ENCODE data around the gene RGS12.

RGS12 gene

DNA sequence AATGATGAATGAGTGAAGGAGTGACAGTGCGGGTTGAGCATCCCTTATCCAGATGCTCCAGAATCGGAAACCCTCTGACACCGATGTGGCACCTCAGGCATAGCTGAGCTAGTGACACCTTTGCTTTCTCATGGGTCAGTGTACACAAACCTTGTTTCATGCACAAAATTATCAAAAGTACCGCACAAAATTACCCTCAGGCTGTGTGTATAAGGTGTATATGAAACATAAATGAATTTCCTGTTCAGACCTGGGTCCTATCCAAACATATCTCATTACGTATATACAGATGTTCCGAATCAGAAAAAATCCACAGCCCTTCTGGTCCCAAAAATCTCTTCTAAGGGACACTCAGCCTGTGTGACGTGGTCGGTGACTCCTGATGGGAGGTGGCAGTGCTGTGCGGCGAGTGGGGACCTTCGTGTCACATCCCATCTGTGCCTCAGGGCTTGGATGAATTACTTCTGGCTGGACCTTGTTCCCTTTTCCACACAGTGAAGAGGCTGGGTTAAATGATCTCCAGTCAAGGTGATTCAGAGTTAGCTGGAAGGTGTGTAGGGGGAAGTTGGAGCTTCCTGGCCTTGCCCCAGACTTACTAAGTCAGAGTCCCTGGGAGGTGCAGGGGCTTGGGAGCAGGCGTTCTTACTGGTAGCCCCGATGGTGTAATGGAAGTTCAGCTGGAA is 18.8 kb downstream of the RGS12 start:
- no peak for DNase-seq

DNA sequence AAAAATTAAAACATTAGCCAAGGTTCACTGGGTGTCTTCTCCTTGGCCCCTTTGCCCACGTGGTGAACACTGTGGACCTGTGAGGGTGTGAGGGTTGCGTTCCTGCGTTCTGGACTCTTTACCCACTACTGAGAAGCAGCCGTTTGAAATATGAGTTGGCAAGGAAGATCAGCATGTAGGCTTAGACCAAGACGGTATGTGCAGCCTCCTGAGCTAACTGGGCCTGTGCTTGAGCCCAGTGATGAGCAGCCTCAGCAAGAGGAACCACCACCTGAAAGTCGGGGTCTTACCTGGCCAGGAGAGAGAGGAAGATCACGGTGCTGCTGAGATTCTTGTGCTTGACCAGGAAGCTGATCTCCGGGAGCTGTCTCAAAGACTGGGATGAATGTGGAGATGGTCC is 19.5 kb downstream of the RGS12 start:
- no peak for DNase-seq

DNA sequence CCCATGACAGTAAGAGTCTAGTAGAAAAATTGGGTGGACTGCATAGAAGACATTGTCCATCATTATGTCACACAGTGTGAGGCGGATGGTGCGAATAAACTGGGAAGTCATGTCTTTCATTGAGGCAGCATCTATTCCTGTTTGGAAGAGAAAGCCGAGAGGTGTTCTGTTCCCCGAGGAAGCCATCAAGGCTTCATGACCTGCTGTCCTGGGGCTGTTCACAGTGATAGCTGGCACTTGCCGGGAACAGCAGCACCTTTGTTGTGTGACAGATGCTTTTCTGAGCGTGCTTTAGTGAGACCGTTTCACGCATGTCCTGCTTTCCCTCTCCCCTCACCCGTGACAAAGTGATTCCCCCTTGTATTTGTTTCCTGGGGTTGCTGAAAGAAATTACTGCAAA is 20.3 kb downstream of the RGS12 start:
- DNase-seq: no peak

DNA sequence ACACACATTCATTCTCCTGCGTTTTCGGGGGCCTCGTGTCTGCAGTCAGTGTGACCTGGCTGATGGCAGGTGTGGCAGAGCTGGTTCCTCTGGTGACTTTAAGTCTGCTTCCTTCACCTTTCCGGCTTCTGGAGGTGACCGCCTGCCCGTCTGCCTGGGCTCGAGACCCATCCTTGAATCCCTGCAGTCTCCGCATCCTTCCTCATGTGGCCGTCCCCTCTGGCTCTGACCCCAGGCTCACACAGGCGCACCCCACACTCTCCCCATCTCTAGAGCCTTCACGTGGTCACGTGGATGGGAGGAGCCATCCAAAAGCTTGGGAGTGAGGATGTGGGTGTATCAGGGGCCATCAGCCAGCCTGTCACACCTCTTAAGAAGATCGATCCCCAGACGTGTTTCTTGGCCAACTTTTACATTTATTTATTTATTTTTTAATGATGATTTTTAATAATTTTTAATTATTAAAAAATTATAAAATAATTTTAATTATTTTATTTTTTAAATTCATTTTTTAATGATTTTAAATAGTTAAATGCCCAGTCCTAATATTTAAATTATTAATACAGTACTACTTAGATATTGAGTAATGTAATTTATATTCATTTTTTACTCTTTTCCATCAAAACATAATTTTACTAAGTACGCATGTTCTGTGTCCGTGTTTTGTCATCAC is 20.9 kb downstream of the RGS12 start:
- no peak for DNase-seq

DNA sequence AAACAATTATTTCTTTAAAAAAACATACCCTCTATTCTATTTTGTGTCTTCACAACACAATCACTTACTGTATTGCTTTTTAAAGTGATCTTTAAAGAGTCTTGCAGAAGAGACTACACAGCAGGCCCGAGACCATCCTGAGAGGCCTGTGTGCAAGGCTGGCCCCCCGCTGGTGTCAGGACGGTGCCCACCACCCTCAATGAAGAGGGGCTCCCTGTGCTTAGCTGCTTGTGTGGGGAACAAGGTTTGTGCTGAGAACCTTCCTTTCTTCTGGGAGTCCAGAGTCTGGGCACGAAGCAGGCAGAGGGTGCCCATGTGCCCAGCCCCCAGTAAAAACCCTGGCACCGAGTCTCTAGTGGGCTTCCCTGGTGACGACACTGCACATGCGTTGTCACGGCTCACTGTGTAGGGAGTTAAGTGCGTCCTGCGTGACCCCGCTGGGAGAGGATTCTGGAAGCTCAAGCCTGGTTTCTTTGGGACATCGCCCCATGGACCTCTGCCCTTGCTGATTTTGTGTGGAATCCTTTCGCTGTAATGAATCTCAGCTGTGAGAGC is 22.0 kb downstream of the RGS12 start:
- no peak for DNase-seq

DNA sequence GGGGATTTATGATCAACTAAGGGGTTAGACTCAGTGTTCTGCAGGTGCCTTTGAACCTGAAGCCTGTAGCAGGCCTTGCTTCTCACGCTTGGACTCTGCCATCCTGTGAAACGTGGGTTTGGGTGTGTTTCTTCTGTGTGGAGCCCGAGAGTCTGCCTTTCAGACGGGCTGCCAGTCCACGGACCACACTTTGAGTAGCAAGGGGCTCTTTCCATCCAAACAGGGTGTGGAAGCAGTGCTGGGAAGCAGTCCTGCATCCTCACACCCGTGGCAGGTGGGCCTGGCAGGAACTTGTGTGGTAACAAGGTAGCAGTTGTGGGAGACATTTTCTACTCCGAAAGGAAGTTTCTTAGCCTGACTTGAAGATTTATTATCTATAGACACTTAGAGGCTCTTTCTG is 22.7 kb downstream of the RGS12 start:
- no peak for DNase-seq

DNA sequence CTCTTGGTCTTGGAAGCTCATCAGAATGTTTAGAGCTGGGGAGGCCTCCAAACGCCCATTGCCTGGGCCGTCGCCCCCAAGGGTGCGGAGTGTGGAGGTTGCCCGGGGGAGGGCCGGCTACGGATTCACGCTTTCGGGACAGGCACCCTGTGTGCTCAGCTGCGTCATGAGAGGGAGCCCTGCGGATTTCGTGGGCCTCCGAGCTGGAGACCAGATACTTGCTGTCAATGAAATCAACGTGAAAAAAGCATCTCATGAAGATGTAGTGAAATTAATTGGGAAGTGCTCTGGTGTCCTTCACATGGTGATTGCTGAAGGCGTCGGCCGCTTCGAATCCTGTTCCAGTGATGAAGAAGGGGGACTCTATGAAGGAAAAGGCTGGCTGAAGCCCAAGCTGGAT is 23.3 kb downstream of the RGS12 start:
- no peak for DNase-seq

DNA sequence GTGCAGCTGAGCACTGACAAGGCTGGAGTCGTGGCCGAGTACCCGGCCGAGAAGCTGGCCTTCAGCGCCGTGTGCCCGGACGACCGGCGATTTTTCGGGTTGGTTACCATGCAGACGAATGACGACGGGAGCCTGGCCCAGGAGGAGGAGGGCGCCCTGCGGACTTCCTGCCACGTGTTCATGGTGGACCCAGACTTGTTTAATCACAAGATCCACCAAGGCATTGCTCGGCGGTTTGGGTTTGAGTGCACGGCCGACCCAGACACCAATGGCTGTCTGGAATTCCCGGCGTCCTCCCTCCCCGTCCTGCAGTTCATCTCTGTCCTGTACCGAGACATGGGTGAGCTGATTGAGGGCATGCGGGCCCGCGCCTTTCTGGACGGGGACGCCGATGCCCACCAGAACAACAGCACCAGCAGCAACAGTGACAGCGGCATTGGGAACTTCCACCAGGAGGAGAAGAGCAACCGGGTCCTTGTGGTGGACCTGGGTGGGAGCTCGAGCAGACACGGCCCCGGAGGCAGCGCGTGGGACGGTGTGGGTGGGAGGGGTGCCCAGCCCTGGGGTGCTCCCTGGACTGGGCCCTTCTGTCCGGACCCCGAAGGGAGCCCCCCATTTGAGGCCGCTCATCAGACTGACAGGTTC is 24.3 kb downstream of the RGS12 start:
- DNase-seq: no peak

DNA sequence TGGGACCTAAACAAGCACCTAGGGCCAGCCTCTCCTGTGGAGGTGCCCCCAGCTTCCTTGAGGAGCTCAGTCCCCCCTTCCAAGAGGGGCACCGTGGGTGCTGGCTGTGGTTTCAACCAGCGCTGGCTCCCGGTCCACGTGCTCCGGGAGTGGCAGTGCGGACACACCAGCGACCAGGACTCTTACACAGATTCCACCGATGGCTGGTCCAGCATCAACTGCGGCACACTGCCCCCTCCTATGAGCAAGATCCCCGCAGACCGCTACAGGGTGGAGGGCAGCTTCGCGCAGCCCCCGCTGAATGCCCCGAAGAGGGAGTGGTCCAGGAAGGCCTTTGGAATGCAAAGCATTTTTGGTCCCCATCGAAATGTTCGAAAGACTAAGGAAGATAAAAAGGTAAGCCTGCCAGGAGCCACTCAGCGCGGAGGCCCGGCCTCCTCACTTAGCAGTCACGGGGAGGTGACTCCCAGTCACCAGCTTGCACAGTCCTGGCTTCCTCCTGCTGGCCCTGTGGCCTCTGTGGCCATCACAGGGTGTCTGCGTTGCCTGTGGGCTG is 24.9 kb downstream of the RGS12 start:
- DNase-seq: no peak

DNA sequence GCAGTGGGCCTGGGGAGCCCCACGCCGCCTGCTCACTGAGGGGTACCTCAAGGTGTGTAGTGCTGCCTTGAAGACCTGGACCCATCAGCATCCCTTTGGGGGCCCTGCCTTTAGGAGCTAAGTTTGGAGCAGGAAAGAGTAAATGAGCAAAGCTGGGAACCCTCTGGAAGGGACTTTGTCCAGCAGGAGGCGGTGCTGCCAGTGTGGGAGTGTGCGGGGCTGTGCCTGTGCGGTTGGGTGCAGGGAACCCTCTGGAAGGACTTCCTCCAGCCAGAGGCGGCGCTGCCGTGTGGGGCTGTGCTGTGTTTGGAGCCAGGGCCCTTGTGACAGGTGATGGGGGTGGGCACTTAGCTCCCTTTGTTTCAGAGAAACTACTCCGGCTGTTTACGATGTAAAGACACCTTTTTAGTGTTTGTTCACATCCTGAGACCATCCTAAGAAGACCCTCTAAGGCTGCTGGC is 25.8 kb downstream of the RGS12 start:
- no peak for DNase-seq

DNA sequence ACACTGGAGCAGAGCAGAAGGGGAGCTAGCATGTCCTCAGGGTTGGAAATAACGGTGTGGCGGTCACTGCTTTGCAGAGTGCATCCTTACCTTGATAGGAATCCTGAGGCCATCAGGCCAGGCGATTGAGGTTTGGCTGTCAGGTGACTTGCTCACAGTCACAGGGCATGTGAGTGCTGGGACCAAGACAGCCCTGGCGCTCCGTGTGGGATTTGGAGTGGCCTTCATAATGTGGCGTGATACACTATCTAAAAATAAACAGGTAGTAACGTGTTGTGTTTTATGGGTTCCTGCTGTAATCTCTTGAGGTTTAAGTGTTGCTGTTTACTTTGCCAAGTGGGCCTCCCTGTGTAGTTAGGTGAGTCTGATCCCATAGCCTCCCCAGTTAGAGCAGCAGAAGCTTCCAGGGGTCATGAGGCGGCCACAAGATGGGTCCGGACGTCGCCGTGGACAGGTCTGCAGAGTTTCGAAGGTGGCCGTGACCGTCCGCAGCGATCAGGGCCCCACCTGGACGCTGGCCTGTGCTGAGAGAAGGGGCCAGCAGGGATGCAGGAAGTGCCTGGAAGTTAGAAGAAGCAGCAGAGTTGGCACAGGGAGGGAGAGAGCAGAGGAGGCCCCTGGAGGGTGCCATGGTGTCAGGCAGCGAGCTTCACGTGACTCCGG is 27.7 kb downstream of the RGS12 start:
- no peak for DNase-seq

DNA sequence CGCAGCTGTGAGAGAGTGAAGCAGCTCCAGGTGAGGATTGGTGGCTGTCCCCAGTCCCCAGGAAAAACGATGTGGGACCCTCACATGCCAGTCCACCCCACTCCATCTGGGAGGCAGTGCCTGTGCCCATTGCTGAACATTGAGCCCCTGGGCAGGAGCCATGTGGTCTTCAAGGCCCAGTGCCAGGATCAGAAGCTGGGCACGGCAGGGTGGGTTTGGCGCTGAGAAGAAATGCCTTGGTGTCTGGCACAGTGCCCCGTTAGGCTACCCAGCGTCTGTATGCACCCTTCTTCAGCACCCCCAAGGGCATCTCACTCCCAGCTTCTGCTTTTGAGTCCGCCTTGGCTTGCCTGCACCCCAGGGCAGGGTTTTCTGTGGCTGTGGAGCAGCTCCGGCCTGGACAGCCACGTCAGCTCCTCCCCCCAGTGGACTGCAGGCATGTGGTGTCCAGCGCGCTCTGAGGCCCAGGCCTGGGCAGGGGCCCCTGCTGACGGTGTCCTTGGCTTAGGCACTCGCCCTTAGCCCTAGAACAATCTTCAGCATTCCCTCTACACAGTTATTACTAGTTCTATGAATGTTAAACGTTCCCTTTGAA is 28.6 kb downstream of the RGS12 start:
- no peak for DNase-seq

DNA sequence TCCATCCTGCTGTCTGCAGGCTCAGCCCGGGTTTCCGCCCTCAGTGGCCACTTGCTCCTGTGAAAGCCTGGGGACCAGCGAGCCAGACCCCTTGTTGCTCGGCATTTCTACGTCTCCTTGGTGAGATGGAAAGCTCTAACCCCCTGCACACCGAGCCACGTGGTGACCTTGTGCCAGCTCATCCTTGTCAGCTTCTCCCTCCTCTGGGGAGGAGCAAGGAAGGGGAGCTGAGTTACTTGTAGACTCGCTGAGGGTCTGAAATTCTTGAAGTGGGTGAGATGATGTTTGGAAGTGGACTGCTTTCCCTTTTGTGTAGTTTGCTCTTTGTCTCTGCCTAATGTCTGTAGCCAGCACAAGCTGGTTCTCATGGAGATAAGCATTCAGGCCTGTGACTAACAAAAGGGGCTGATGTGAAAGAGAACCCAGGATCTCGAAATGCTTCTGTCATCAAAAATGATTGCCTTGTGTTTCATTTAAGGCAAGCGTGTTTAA is 29.3 kb downstream of the RGS12 start:
- no peak for DNase-seq

DNA sequence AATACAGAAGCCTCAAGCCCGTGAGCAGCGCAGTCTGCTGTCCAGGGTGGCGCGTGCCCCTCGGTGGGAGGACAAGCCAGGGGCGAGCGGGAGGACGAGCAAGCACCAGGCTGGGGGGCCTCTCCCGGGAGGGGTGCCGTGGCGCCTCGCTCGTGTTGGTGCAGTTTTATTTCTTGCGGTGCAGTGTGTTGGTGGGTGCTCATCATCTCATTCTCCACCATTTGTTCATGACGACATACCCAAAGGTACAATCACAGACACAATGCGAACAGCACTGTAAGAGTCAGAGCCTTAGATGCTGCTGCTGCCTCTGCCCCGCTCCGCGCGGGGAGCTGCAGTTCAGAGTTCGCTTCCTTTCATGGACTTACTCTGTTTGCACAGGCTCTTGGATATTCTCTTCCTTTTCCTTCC is 30.3 kb downstream of the RGS12 start:
- DNase-seq: no peak

DNA sequence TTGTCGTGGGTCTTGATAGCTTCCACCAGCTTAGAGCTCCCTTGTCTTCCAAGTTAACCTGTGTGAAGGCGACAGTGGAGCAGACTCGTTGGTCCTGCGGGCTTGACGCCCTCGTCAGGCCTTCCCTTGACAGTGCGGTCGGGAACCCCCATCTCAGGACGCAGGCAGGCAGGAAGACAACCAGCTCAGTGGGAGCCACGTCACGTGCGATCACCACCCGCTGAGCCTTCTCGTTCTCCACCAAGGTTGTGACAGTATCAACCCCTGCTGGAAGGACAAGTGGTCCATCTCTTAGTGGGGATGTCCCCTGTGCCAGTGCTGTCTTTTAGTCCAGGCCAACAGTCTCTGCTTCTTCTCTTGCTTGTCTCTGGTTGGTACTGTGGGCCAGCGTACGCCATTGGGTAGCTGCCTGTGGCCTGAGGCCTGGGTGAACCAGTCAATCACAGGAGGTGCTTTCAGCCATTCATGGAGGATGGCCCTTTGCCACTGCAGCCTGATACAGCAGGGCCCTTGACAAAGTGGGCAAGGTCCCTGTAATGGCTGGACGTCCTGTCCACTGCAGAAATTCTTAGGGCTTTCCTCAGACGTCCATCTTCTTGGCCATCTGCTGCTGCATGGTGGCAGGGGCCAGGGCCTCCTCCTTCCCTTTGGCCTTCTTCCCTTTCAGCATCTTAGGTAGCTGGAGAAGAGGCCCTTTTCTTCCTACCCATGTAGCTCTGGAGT is 31.4 kb downstream of the RGS12 start:
- no peak for DNase-seq

DNA sequence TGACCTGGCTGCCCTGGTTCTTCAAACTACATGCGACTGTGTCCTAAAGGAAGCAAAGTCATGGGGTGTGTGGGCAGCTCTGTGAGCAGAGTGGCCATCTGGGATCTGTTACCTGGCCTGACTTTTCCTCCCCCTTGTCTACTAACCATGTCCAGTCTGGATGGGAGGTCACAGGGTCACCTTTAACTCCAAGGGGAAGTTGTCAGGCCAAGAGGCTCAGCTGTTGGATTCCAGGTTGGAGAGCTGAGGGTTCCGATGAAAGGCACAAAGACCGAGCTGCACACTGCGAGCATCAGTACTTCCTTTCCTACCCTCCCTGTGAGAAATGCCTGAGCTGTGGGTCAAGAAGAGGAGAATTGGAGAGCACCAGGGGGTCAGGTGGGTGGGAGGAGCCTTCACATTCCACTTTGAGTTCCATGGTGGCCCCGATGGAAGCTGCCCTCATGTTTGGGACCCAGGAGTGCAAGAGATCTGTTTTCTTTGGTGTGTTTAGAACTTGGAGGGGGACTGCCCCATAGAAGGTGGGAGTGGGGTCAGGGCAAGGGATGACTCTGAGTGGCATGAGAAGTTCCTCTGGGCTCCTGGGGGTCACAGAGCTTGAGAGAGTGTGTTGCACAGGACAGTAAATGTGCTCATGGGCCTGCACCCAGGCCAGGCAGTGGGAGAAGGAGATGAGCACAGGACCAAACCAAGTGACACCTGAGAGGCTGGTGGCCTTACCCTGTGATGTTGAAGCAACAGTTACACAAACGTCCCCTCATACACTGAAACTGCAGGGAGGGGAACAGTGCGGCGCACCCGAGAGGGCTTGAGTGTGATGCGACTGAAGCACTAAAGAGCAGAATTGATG is 36.2 kb downstream of the RGS12 start:
- DNase-seq: no peak

DNA sequence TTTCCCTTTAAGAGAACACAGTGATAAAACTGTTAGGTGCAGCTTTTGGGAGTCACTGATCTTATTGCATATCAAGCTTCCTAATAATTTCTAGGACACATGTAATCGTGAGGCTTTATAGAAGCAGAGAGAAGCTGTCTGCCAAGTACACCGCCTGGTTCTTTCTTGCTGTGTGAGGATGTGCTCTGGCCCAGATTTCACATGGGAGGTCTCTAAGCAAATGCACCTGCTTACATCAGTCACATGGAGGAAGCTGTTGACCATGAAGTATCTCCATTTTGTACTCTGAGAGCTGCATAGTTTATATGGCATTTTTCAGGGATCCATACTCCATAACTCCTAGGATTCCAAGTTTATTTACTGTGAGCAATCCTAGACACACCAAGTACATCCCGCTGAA is 37.1 kb downstream of the RGS12 start:
- no peak for DNase-seq

DNA sequence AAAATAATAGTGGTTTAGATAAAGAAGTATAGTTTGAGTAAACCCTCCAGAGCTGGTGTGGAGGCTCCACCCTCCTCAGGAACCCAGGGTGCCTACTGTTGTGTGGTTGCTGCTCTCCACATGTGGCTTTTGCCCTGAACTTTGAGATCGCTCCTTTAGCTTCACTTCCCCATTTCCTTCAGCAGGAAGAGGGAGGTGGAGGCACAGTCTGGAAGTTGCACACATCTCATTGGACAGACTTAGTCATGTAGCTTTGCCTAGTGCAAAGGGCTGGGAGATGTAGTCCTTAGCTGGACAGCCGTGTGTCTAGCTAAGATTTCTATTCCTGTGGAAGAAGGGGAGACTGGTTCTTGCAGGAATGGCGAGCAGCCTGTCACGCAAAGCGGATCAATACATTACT is 37.9 kb downstream of the RGS12 start:
- no peak for DNase-seq

DNA sequence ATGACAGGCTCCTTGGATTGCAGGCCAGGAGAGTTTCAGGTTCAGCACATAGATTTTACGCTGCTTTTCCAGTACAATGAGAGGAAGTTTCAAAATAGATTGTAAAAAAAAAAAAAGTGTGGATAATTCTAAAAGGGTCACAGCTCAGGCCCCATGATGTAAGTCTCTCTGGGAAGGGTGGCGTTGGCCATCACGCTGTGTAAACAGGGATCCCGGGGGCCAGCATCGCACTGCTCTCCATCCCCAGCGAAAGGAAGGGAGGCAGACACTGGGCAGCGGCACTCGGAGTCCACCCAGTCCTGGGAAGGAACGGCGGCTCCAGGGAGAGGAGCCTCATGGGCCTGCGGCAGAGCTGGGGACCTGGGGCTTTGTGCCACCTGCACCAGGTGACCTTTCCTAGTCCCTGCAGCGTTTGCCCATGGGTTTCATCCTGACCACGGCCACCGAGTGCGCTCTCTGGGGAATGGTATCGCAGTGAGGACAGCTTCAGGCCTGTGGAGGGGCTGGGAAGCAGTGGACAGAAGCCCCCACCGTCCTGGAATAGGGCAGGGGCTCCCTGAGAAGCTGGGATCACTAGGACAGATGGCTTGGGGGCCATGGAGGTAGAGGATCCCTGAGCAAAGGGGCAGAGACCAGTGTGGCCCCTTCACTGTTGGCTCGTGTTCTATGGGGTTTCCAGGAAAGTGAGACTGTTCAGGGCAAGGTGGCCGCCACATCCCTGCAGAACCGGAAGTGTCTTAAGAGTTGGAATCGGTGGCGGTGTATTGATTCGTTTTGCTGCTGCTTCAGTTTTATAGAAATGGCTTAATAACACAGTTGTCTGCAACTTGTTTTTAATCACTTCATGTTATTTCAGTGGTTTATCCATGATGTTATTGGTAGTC is 38.9 kb downstream of the RGS12 start:
- DNase-seq: no peak

DNA sequence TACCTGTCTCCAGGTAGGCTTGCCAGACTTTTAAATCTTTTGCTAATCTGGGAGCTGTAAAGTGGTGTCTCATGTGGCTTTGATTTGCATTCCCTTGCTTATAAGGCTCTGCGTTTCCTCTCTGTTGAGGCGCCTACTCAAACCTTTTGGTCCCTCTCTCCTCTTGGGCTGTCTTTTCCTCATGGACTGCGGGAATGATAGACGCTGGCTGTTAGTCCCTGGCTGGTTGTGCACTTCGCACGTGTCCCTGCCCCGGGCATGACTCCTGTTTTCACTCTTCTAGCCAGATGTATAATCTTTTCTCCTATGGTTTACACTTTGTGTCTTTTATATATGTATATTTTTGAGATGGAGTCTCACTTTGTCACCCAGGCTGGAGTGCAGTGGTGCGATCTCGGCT is 39.7 kb downstream of the RGS12 start:
- DNase-seq: no peak

Data from stimulated activated CD4-positive, alpha-beta T cell treated with anti-CD3 and anti-CD28 coated beads, Interleukin-1b, Interleukin-23, amount 100 ng/mL, for 48 hours (primary cell).